Left renal cortex interstitium (tissue), 4 donors: ENCODE data around the gene ISCA2. TPM values are rescaled to one million over a fixed set of nuclear protein-coding genes. Genes with fewer than 3 reads are reported as not detected.

Experiments
- DNase-seq, 4 donors: peaks; one replicate each; pipeline ENCODE4 v3.0.0-alpha.2; 2013; ENCODE audit warnings: low read depth in 4 of 4, low spot score in 2 of 4, missing footprints in 1 of 4
- polyA plus RNA-seq, 4 donors: library from polyadenylated mRNA; unstranded; fragments of 120-200 nt; gene quantifications; one replicate each; pipeline ENCODE4 v1.2.1, GENCODE V29; 2013; ENCODE audit not compliant: insufficient read length in 4 of 4

Gene ISCA2
- polyA plus RNA-seq, 4 donors = 36.1 to 43.5 (median 42.7) TPM

GRCh38 chr14:74480046-74480445, 13.5 kb upstream of the ISCA2 start:
- no peak for DNase-seq

GRCh38 chr14:74482571-74482970, 11.0 kb upstream of the ISCA2 start:
- no peak for DNase-seq

- DNase-seq = no peak
Measured at GRCh38 chr14:74483321-74483720, 10.2 kb upstream of the ISCA2 start.

- DNase-seq = no peak
Measured at GRCh38 chr14:74486164-74486563, 7.4 kb upstream of the ISCA2 start.

GRCh38 chr14:74488786-74489397, 4.7 kb upstream of the ISCA2 start:
- DNase-seq = no peak

- no peak for DNase-seq
Measured at GRCh38 chr14:74490486-74490885, 3.1 kb upstream of the ISCA2 start.

- DNase-seq = no peak
Measured at GRCh38 chr14:74491956-74492775, 1.4 kb upstream of the ISCA2 start.

- DNase-seq = peak in 1 of 4 donors; percentile 32
Measured at GRCh38 chr14:74492776-74493342, 706 bp upstream of the ISCA2 start, which contains the start of gene NPC2. TSS of gene NPC2 (minus strand) at chr14:74493305. CDS start at chr14:74493274, 31 bp downstream.

GRCh38 chr14:74495356-74495755, 1.8 kb downstream of the ISCA2 start:
- DNase-seq = no peak

- DNase-seq = no peak
Measured at GRCh38 chr14:74500417-74501134, 7.0 kb downstream of the ISCA2 start.

- DNase-seq = peak in 3 of 4 donors; percentile 69 to 88 (median 69)
Measured at GRCh38 chr14:74501135-74501614, 7.6 kb downstream of the ISCA2 start.

- DNase-seq = no peak
Measured at GRCh38 chr14:74501691-74502090, 8.1 kb downstream of the ISCA2 start.

GRCh38 chr14:74502236-74503019, 8.9 kb downstream of the ISCA2 start:
- DNase-seq = peak in 1 of 4 donors; percentile 51

GRCh38 chr14:74503291-74503937, 9.8 kb downstream of the ISCA2 start:
- no peak for DNase-seq

GRCh38 chr14:74503938-74504335, 10.4 kb downstream of the ISCA2 start:
- no peak for DNase-seq

- no peak for DNase-seq
Measured at GRCh38 chr14:74504412-74504811, 10.8 kb downstream of the ISCA2 start.

- no peak for DNase-seq
Measured at GRCh38 chr14:74504874-74505720, 11.5 kb downstream of the ISCA2 start.

GRCh38 chr14:74505831-74506230, 12.3 kb downstream of the ISCA2 start:
- no peak for DNase-seq

GRCh38 chr14:74506411-74506851, 12.9 kb downstream of the ISCA2 start:
- no peak for DNase-seq
